IPS-18a (cell line): ENCODE measurements around the gene DIP2C.
"Not testable (repeated sequence)": the region's sequence is repeated elsewhere in the genome, so short reads cannot be mapped to it uniquely, and the experiment has no call there.

Source experiments
- H3K27ac ChIP-seq: one replicate; pipeline ENCODE4 v1.5.1; 2013; ENCODE audit warnings: low read length
- H3K27me3 ChIP-seq: one replicate; pipeline ENCODE4 v1.6.1; 2013; ENCODE audit warnings: mild to moderate bottlenecking, low read length; ENCODE audit not compliant: control insufficient read depth, insufficient read depth
- H3K36me3 ChIP-seq: one replicate; pipeline ENCODE4 v1.6.1; 2013; ENCODE audit warnings: low read depth, low read length; ENCODE audit not compliant: control insufficient read depth
- H3K4me1 ChIP-seq: one replicate; pipeline ENCODE4 v1.6.1; 2013; ENCODE audit warnings: low read depth, low read length; ENCODE audit not compliant: control insufficient read depth
- H3K4me3 ChIP-seq: one replicate; pipeline ENCODE4 v1.5.1; 2013; ENCODE audit warnings: low read length
- H3K9ac ChIP-seq: one replicate; pipeline ENCODE4 v1.6.1; 2013; ENCODE audit warnings: mild to moderate bottlenecking, low read length, moderate library complexity
- H3K9me3 ChIP-seq: one replicate; pipeline ENCODE4 v1.6.1; 2013; ENCODE audit warnings: low read depth, low read length; ENCODE audit not compliant: control insufficient read depth

Gene DIP2C

DNA sequence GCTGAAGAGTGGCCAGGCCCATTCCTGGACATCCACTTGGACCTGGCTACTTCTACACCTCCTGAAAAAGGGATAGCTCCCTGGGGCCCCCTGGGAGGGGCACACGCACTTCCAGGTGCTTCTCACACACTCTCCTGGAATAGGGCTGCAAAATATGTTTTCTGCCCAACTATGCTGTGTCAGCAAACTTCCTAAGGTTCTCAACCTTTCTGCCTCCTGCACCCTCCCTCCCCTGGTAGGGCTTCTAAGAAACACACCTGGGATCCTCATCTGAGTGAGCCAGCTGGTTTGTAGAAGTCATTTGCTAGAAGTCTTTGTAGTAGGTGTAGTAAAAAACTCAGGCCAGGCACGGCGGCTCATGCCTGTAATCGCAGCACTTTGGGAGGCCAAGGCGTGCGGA lies 417.7 kb downstream of the DIP2C start:
- no peak overlapping the region for H3K9ac ChIP-seq
- H3K27me3 ChIP-seq: no peaks in the 10 kb centered on the region

DNA sequence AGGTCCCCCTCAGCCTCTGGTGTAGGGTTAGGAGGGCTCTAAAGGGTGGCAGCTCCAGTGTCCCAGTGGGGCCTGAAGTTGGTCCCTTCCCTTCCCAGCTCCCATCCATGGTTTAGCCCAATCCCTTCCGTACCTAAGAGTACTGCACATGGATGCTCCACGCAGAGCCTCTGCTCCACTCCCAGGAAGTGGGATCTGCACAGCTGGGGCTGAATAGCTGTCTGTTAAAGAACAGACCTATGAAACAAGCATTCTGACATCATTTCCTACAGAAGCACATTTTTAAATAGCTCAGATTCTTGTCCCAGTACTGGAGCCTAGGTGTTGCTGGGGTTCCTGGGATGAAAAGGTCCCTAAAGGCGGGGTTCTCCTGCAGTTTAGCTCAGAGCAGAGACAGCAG lies 418.3 kb downstream of the DIP2C start:
- Histone ChIP-seq H3K27me3 (no peaks in the 10 kb centered on the region), H3K4me3 (no peak overlapping the region), H3K9me3 (no peaks in the 10 kb centered on the region), H3K27ac (no peak overlapping the region), H3K36me3 (no peaks in the 10 kb centered on the region), H3K9ac (no peak overlapping the region), H3K4me1 (peaks cover 4% of the 10 kb centered on the region)

More for the DNA sequence above, 417.7 kb downstream of the DIP2C start:
- no peak overlapping the region for H3K27ac ChIP-seq
- H3K9me3 ChIP-seq: no peaks in the 10 kb centered on the region
- H3K4me3 ChIP-seq: no peak overlapping the region
- H3K36me3 ChIP-seq: no peaks in the 10 kb centered on the region
- peaks cover 4% of the 10 kb centered on the region for H3K4me1 ChIP-seq

DNA sequence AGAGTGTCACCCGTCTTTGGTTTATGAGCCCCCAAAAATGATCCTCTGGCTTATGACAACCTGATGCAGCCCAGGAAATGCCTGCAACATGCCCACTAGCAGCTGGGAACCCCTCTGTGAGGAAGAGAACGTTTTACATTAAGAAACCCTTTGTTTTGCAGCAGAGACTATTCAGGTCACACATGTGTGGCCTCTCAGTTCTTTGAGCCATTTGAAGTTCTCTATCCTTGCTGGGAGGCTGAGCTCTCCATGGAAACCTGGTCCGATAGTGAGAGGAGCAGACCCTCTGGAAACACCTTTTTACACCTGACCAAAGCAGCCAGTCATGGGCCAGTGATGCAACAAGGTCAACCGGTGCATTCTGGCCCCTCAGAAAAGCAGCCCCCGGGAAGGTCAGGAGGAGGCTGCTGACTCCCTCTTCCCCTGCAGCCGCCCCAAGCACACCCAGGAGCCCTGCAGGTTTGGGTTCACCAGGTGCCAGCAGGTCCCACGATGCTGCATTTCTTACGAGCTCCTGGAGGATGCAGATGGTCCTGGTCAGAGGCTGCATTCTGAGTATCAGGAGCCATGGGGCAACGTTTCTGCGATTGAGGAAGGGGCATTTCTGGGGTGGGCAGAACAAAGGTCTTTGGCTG lies 419.9 kb downstream of the DIP2C start:
- H3K36me3 ChIP-seq: no peaks in the 10 kb centered on the region
- H3K27ac ChIP-seq: no peak overlapping the region
- no peaks in the 10 kb centered on the region for H3K9me3 ChIP-seq
- no peak overlapping the region for H3K9ac ChIP-seq
- H3K4me1 ChIP-seq: peaks cover 4% of the 10 kb centered on the region
- no peak overlapping the region for H3K4me3 ChIP-seq
- no peaks in the 10 kb centered on the region for H3K27me3 ChIP-seq

DNA sequence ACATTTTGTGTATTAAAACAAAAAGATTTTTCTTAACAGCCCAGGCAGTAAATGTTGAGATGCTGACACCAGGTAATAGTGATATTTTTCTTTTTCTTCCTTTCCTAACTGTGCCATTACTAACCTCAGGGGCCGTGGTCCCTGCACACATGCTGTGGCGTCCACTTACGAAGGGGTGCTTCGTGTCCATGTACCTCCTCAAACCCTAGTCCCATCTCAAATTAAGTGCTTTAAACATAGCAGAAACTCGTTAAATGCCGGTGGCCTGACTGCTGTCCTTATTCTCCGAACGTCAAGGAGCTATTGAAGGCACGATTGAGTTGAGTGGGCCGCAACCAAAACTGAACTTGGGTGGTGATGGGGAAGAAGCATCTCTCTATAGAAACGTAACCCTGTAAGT lies 421.8 kb downstream of the DIP2C start:
- Histone ChIP-seq H3K4me3 (no peak overlapping the region), H3K36me3 (no peaks in the 10 kb centered on the region), H3K9ac (no peak overlapping the region), H3K27me3 (no peaks in the 10 kb centered on the region), H3K4me1 (peaks cover 3% of the 10 kb centered on the region), H3K27ac (no peak overlapping the region), H3K9me3 (no peaks in the 10 kb centered on the region)

DNA sequence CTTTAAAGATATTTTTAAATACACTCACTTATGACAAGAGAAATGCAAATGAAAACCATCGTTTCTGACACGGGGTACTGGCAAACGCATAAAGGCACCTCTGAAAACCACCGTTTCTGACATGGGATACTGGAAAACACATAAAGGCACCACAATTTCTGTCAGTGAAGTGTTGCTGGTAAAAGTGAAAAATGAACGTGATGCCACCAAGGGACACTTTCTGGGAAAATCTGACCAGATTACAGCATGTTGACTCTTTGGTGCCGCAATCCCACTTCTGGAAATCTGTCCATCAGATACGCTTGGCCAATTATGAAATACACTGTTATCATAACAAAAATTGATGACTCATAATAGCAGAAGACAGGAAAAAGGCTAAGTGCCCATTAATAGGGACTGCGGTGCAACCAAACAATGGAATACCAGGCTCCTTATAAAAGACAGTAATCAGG lies 422.5 kb downstream of the DIP2C start:
- no peak overlapping the region for H3K4me3 ChIP-seq
- no peak overlapping the region for H3K27ac ChIP-seq
- no peak overlapping the region for H3K9ac ChIP-seq

DNA sequence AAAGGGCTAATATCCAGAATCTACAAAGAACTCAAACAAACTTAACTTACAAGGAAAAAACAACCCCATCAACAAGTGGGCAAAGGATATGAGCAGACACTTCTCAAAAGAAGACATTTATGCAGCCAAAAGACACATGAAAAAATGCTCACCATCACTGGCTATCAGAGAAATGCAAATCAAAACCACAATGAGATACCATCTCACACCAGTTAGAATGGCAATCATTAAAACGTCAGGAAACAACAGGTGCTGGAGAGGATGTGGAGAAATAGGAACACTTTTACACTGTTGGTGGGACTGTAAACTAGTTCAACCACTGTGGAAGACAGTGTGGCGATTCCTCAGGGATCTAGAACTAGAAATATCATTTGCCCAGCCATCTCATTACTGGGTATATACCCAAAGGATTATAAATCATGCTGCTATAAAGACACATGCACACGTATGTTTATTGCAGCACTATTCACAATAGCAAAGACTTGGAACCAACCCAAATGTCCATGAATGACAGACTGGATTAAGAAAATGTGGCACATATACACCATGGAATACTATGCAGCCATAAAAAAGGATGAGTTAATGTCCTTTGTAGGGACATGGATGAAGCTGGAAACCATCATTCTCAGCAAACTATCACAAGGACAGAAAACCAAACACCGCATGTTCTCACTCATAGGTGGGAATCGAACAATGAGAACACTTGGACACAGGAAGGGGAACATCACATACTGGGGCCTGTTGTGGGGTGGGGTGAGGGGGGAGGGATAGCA lies 423.5 kb downstream of the DIP2C start:
- H3K4me1 ChIP-seq, H3K9me3 ChIP-seq, H3K4me3 ChIP-seq, H3K27ac ChIP-seq, H3K9ac ChIP-seq, H3K27me3 ChIP-seq, H3K36me3 ChIP-seq: not testable (repeated sequence)

More for the DNA sequence above, 422.5 kb downstream of the DIP2C start:
- no peaks in the 10 kb centered on the region for H3K9me3 ChIP-seq
- no peaks in the 10 kb centered on the region for H3K27me3 ChIP-seq
- H3K36me3 ChIP-seq: no peaks in the 10 kb centered on the region
- H3K4me1 ChIP-seq: no peaks in the 10 kb centered on the region

DNA sequence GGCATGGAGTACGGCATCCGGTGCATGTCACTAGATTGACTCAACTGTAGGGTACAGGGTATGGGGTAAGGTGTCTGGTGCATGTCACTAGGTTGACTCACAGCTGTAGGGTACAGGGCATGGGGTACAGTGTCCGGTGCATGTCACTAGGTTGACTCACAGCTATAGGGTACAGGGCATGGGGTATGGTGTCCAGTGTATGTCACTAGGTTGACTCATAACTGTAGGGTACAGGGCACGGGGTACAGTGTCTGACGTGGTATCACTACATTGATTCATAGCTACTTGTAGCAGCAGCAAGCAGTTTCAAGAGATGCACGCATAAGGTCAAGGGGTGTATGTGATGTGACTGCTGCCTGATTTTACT lies 424.4 kb downstream of the DIP2C start:
- H3K27ac ChIP-seq, H3K36me3 ChIP-seq, H3K4me3 ChIP-seq, H3K9me3 ChIP-seq, H3K9ac ChIP-seq, H3K4me1 ChIP-seq, H3K27me3 ChIP-seq: not testable (repeated sequence)

DNA sequence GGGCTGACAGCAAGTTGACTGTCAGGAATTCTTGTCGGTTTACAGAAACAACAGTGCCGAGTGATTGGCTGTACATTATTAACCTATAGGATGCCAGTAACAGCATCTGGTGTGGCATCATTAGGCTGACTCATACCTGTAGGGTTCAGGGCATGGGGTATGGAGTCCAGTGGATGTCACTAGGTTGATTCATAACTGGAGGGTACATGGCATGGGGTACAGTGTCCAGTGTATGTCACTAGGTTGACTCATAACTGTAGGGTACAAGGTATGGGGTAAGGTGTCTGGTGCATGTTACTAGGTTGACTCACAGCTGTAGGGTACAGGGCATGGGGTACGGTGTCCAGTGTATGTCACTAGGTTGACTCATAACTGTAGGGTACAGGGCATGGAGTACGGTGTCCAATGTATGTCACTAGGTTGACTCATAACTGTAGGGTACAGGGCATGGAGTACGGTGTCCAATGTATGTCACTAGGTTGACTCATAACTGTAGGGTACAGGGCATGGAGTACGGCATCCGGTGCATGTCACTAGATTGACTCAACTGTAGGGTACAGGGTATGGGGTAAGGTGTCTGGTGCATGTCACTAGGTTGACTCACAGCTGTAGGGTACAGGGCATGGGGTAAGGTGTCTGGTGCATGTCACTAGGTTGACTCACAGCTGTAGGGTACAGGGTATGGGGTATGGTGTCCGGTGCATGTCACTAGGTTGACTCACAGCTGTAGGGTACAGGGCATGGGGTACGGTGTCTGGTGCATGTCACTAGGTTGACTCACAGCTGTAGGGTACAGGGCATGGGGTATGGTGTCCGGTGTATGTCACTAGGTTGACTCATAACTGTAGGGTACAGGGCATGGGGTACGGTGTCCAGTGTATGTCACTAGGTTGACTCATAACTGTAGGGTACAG lies 425.1 kb downstream of the DIP2C start:
- H3K9me3 ChIP-seq, H3K27me3 ChIP-seq, H3K4me1 ChIP-seq, H3K9ac ChIP-seq, H3K36me3 ChIP-seq, H3K4me3 ChIP-seq, H3K27ac ChIP-seq: not testable (repeated sequence)

DNA sequence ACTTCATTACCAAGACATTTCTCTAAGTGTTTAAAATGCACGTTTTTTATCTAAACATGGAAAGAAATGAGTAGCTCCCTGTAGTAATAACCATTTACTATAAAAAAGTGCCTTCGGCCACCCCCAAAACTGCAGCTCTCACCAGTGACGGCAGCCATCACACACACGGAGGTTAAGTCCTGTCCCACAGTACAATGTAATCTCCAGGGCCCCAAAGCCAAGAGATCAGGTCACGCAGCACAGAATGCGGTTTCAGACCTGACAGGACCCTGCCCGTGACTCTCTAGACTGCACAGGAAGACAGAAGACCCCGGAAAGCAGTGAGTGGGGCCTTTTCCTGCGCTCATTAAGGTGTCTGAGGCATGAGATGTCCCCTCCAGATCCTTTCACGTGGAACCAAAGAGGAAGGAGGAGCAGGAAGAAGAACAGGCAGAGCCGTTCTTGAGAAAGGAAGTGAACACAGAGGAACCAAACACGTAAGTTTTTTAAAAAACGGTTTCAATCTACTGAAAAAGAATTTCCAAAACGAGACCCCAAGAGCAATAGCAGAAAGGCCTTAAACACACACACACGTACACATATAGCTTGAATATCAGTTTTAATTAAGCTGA lies 428.5 kb downstream of the DIP2C start:
- Histone ChIP-seq H3K27me3 (no peaks in the 10 kb centered on the region), H3K27ac (no peak overlapping the region), H3K9ac (no peak overlapping the region), H3K4me1 (no peaks in the 10 kb centered on the region), H3K9me3 (no peaks in the 10 kb centered on the region), H3K36me3 (no peaks in the 10 kb centered on the region), H3K4me3 (no peak overlapping the region)

DNA sequence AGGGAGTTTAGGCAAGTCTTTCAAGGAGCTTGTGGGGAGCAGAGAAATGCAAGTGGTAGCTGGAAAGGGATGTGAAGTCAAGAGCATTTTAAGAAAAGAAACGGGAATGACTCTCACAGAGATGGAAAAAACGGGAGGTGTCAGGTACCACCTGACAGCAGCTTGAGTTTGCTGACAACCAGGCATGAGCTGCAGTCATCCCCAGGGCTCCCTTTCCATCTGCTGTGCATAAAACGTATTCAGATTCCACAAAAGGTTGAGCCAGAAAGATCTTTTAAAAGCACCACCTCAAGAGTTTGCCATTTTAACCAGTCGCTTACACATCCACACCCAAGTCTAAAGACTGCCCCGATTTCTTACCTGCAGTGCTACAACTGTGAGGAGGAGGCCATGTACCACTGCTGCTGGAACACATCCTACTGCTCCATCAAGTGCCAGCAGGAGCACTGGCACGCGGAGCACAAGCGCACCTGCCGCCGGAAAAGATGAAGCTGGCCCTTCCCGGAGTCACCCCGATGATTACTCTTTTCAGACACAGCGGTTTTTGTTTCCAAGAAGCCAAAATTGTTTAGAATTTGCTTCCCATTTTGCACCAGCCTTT lies 437.4 kb downstream of the DIP2C start:
- H3K9ac ChIP-seq: no peak overlapping the region
- no peaks in the 10 kb centered on the region for H3K9me3 ChIP-seq
- no peaks in the 10 kb centered on the region for H3K27me3 ChIP-seq
- peaks cover 29% of the 10 kb centered on the region for H3K36me3 ChIP-seq
- H3K4me3 ChIP-seq: no peak overlapping the region
- no peaks in the 10 kb centered on the region for H3K4me1 ChIP-seq
- no peak overlapping the region for H3K27ac ChIP-seq

DNA sequence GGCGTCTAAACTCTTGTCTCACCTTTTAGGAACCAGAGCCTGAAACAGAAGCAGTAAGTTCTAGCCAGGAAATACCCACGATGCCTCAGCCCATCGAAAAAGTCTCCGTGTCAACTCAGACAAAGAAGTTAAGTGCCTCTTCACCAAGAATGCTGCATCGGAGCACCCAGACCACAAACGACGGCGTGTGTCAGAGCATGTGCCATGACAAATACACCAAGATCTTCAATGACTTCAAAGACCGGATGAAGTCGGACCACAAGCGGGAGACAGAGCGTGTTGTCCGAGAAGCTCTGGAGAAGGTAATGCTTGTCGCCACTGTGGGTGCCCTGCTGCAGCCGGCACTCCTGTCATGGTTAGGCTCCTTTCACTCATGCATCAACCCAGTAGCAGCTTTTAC lies 441.2 kb downstream of the DIP2C start:
- Histone ChIP-seq H3K27me3 (no peaks in the 10 kb centered on the region), H3K27ac (no peak overlapping the region), H3K9ac (no peak overlapping the region), H3K9me3 (no peaks in the 10 kb centered on the region), H3K4me3 (no peak overlapping the region), H3K36me3 (peaks cover 36% of the 10 kb centered on the region), H3K4me1 (no peaks in the 10 kb centered on the region)
